Activated naive CD8-positive, alpha-beta T cell treated with anti-CD3 and anti-CD28 coated beads, Interleukin-2, amount 50 U/mL, for 24 hours (primary cell): Measurements from ENCODE around the gene NRAP.

Experiments
- ATAC-seq: fragments of 150-1000 bp; cut with Tn5 transposase; one replicate; pipeline ENCODE4 v1.10.0; 2021
- DNase-seq: peaks from one replicate; pipeline ENCODE4 v3.0.0; 2021
- H3K27ac Mint-ChIP-seq: one replicate; pipeline ENCODE4 v1.8.0; 2021; ENCODE audit warnings: mild to moderate bottlenecking, mixed read lengths
- H3K27me3 Mint-ChIP-seq: one replicate; pipeline ENCODE4 v1.8.0; 2021; ENCODE audit warnings: mixed read lengths
- H3K36me3 Mint-ChIP-seq: one replicate; pipeline ENCODE4 v1.8.0; 2021; ENCODE audit warnings: low read depth, mixed read lengths
- H3K4me1 Mint-ChIP-seq: one replicate; pipeline ENCODE4 v1.8.0; 2021; ENCODE audit warnings: mixed read lengths
- H3K4me3 Mint-ChIP-seq: one replicate; pipeline ENCODE4 v1.8.0; 2021; ENCODE audit warnings: mild to moderate bottlenecking, moderate library complexity, mixed read lengths
- H3K9me3 Mint-ChIP-seq: one replicate; pipeline ENCODE4 v1.8.0; 2021; ENCODE audit warnings: mixed read lengths

Gene NRAP

GRCh38 chr10:113613977-113614690 is 49.7 kb downstream of the NRAP start:
- H3K4me3 Mint-ChIP-seq = no peak overlapping the region
- H3K4me1 Mint-ChIP-seq = no peaks in the 10 kb centered on the region
- no peaks in the 10 kb centered on the region for H3K36me3 Mint-ChIP-seq
- peaks cover 53% of the 10 kb centered on the region for H3K27me3 Mint-ChIP-seq
- DNase-seq (no peak), ATAC-seq (no peak)
- H3K9me3 Mint-ChIP-seq = no peaks in the 10 kb centered on the region
- no peak overlapping the region for H3K27ac Mint-ChIP-seq

GRCh38 chr10:113613427-113613826 is 50.4 kb downstream of the NRAP start:
- Mint-ChIP-seq H3K27me3 (peaks cover 48% of the 10 kb centered on the region), H3K4me3 (no peak overlapping the region), H3K9me3 (no peaks in the 10 kb centered on the region), H3K36me3 (no peaks in the 10 kb centered on the region), H3K4me1 (no peaks in the 10 kb centered on the region), H3K27ac (no peak overlapping the region)
- no peak for DNase-seq
- ATAC-seq = no peak

- peaks cover 41% of the 10 kb centered on the region for H3K27me3 Mint-ChIP-seq
- ATAC-seq (no peak), DNase-seq (no peak)
- no peaks in the 10 kb centered on the region for H3K9me3 Mint-ChIP-seq
- H3K27ac Mint-ChIP-seq = no peak overlapping the region
- no peaks in the 10 kb centered on the region for H3K4me1 Mint-ChIP-seq
- no peak overlapping the region for H3K4me3 Mint-ChIP-seq
- H3K36me3 Mint-ChIP-seq = no peaks in the 10 kb centered on the region
Measured at GRCh38 chr10:113612154-113612553, 51.7 kb downstream of the NRAP start.

GRCh38 chr10:113610631-113611601 is 52.9 kb downstream of the NRAP start:
- no peak for ATAC-seq
- H3K9me3 Mint-ChIP-seq = no peaks in the 10 kb centered on the region
- no peak overlapping the region for H3K27ac Mint-ChIP-seq
- H3K4me1 Mint-ChIP-seq = no peaks in the 10 kb centered on the region
- H3K4me3 Mint-ChIP-seq = no peak overlapping the region
- H3K36me3 Mint-ChIP-seq = no peaks in the 10 kb centered on the region
- DNase-seq = no peak
- peaks cover 30% of the 10 kb centered on the region for H3K27me3 Mint-ChIP-seq

- ATAC-seq (no peak), DNase-seq (no peak)
- Mint-ChIP-seq H3K4me3 (no peak overlapping the region), H3K9me3 (no peaks in the 10 kb centered on the region), H3K27ac (no peak overlapping the region), H3K4me1 (no peaks in the 10 kb centered on the region), H3K36me3 (no peaks in the 10 kb centered on the region), H3K27me3 (peaks cover 26% of the 10 kb centered on the region)
Measured at GRCh38 chr10:113609704-113610108, 54.1 kb downstream of the NRAP start.

- DNase-seq = no peak
- ATAC-seq = no peak
- peaks cover 5% of the 10 kb centered on the region for H3K9me3 Mint-ChIP-seq
- no peaks in the 10 kb centered on the region for H3K4me1 Mint-ChIP-seq
- H3K4me3 Mint-ChIP-seq = no peak overlapping the region
- no peak overlapping the region for H3K27ac Mint-ChIP-seq
- H3K36me3 Mint-ChIP-seq = no peaks in the 10 kb centered on the region
- peaks cover 6% of the 10 kb centered on the region for H3K27me3 Mint-ChIP-seq
Measured at GRCh38 chr10:113605268-113605978, 58.4 kb downstream of the NRAP start.

GRCh38 chr10:113604572-113604971 is 59.3 kb downstream of the NRAP start:
- no peaks in the 10 kb centered on the region for H3K36me3 Mint-ChIP-seq
- no peak overlapping the region for H3K27ac Mint-ChIP-seq
- ATAC-seq (no peak), DNase-seq (no peak)
- no peak overlapping the region for H3K4me3 Mint-ChIP-seq
- H3K9me3 Mint-ChIP-seq = peaks cover 5% of the 10 kb centered on the region
- H3K27me3 Mint-ChIP-seq = peaks cover 5% of the 10 kb centered on the region
- H3K4me1 Mint-ChIP-seq = no peaks in the 10 kb centered on the region

GRCh38 chr10:113603057-113603777 is 60.6 kb downstream of the NRAP start:
- peaks cover 5% of the 10 kb centered on the region for H3K9me3 Mint-ChIP-seq
- H3K27ac Mint-ChIP-seq = no peak overlapping the region
- no peak for DNase-seq

GRCh38 chr10:113600569-113600968 is 63.3 kb downstream of the NRAP start:
- Mint-ChIP-seq H3K4me1 (no peaks in the 10 kb centered on the region), H3K27me3 (peaks cover 1% of the 10 kb centered on the region), H3K9me3 (peaks cover 5% of the 10 kb centered on the region), H3K36me3 (no peaks in the 10 kb centered on the region), H3K4me3 (no peak overlapping the region), H3K27ac (no peak overlapping the region)
- no peak for DNase-seq
- ATAC-seq = no peak

More at GRCh38 chr10:113603057-113603777, 60.6 kb downstream of the NRAP start:
- no peaks in the 10 kb centered on the region for H3K4me1 Mint-ChIP-seq
- H3K36me3 Mint-ChIP-seq = no peaks in the 10 kb centered on the region
- no peak overlapping the region for H3K4me3 Mint-ChIP-seq
- H3K27me3 Mint-ChIP-seq = peaks cover 2% of the 10 kb centered on the region
- no peak for ATAC-seq

- peaks cover 1% of the 10 kb centered on the region for H3K27me3 Mint-ChIP-seq
- ATAC-seq = no peak
- no peaks in the 10 kb centered on the region for H3K9me3 Mint-ChIP-seq
- no peak overlapping the region for H3K4me3 Mint-ChIP-seq
- H3K4me1 Mint-ChIP-seq = no peaks in the 10 kb centered on the region
- no peak for DNase-seq
- no peak overlapping the region for H3K27ac Mint-ChIP-seq
- H3K36me3 Mint-ChIP-seq = no peaks in the 10 kb centered on the region
Measured at GRCh38 chr10:113594652-113595051, 69.2 kb downstream of the NRAP start.

- Mint-ChIP-seq H3K27me3 (peaks cover 1% of the 10 kb centered on the region), H3K36me3 (no peaks in the 10 kb centered on the region), H3K4me3 (no peak overlapping the region), H3K27ac (no peak overlapping the region), H3K9me3 (no peaks in the 10 kb centered on the region), H3K4me1 (no peaks in the 10 kb centered on the region)
- no peak for DNase-seq
- no peak for ATAC-seq
Measured at GRCh38 chr10:113592380-113592779, 71.5 kb downstream of the NRAP start.

- DNase-seq = no peak
- Mint-ChIP-seq H3K9me3 (no peaks in the 10 kb centered on the region), H3K27ac (no peak overlapping the region), H3K27me3 (no peaks in the 10 kb centered on the region), H3K4me1 (no peaks in the 10 kb centered on the region), H3K4me3 (no peak overlapping the region), H3K36me3 (no peaks in the 10 kb centered on the region)
- ATAC-seq = no peak
Measured at GRCh38 chr10:113590581-113590980, 73.3 kb downstream of the NRAP start.

GRCh38 chr10:113589201-113589770 is 74.6 kb downstream of the NRAP start:
- Mint-ChIP-seq H3K27ac (no peak overlapping the region), H3K27me3 (no peaks in the 10 kb centered on the region), H3K4me1 (no peaks in the 10 kb centered on the region), H3K4me3 (no peak overlapping the region), H3K9me3 (no peaks in the 10 kb centered on the region), H3K36me3 (no peaks in the 10 kb centered on the region)
- ATAC-seq (no peak), DNase-seq (no peak)

- H3K27ac Mint-ChIP-seq = no peak overlapping the region
- peaks cover 9% of the 10 kb centered on the region for H3K27me3 Mint-ChIP-seq
- H3K4me3 Mint-ChIP-seq = no peak overlapping the region
- DNase-seq = no peak
- H3K9me3 Mint-ChIP-seq = no peaks in the 10 kb centered on the region
- no peaks in the 10 kb centered on the region for H3K4me1 Mint-ChIP-seq
- H3K36me3 Mint-ChIP-seq = no peaks in the 10 kb centered on the region
- ATAC-seq = peak; percentile 17
Measured at GRCh38 chr10:113585949-113586348, 77.9 kb downstream of the NRAP start.
